Loucy (cell line): Measurements from ENCODE around the gene RPS6KA1.
"Not testable (repeated sequence)": the region's sequence is repeated elsewhere in the genome, so short reads cannot be mapped to it uniquely, and the experiment has no call there.

Source experiments
- CTCF ChIP-seq: fragments of 200-600 bp; sonication (generic); conservative IDR thresholded peaks from 2 replicates; pipeline ENCODE4 v1.5.1; 2014; ENCODE audit warnings: mild to moderate bottlenecking, antibody characterized with exemption, low read length
- EZH2phosphoT487 ChIP-seq: fragments of 200-600 bp; IDR thresholded peaks from 2 replicates; pipeline ENCODE4 v1.6.1; 2018; ENCODE audit warnings: antibody characterized with exemption, mild to moderate bottlenecking, moderate library complexity, borderline replicate concordance

- not testable (repeated sequence) for TF ChIP-seq CTCF, EZH2phosphoT487
These were observed 55.0 kb downstream of the RPS6KA1 start for GRCh38 chr1:26584588-26584987.
